ENCODE data around the gene ARL9.

ARL9 gene

GRCh38 chr4:56552273-56552672 is 46.7 kb downstream of the ARL9 start:
- H3K27ac Mint-ChIP-seq, result no peak overlapping the region
- no peak for TF ChIP-seq CTCF (IDR thresholded peaks at IDR 0.05; ENCODE audit: unreplicated experiment in 3 of 3)
- H3K4me3 Mint-ChIP-seq, result no peak overlapping the region
- no peaks in the 10 kb centered on the region for H3K4me1 Mint-ChIP-seq
- H3K9me3 Mint-ChIP-seq, result peaks cover 5% of the 10 kb centered on the region
- H3K27me3 Mint-ChIP-seq (ENCODE audit: low read depth), result peaks cover 17% of the 10 kb centered on the region
- no peaks in the 10 kb centered on the region for H3K36me3 Mint-ChIP-seq (ENCODE audit: low read depth)

- Mint-ChIP-seq H3K4me1 (no peaks in the 10 kb centered on the region), H3K4me3 (no peak overlapping the region), H3K36me3 (ENCODE audit: low read depth) (no peaks in the 10 kb centered on the region), H3K27me3 (ENCODE audit: low read depth) (no peaks in the 10 kb centered on the region), H3K27ac (no peak overlapping the region), H3K9me3 (no peaks in the 10 kb centered on the region)
- TF ChIP-seq CTCF (IDR thresholded peaks at IDR 0.05; ENCODE audit: unreplicated experiment in 3 of 3), result no peak
Measured at GRCh38 chr4:56570041-56570440, 64.5 kb downstream of the ARL9 start.

All from nephron (organoid).